Stimulated activated CD8-positive, alpha-beta memory T cell treated with anti-CD3 and anti-CD28 coated beads, Interleukin-12 subunit alpha, Interleukin-12 subunit beta, amount 100 ng/mL, for 24 hours (primary cell): ENCODE results near the gene VTA1.
"Not testable (repeated sequence)": the region's sequence is repeated elsewhere in the genome, so short reads cannot be mapped to it uniquely, and the experiment has no call there.

Experiments used
- DNase-seq: peaks from one replicate; pipeline ENCODE4 v3.0.0-alpha.2; 2020; ENCODE audit errors: extremely low read depth

VTA1 gene

GRCh38 chr6:142225552-142225951 lies 78.5 kb downstream of the VTA1 start:
- DNase-seq: no peak

- no peak for DNase-seq
Measured at GRCh38 chr6:142226731-142227130, 79.7 kb downstream of the VTA1 start.

- DNase-seq: not testable (repeated sequence)
Measured at GRCh38 chr6:142229518-142230270, 82.6 kb downstream of the VTA1 start.

GRCh38 chr6:142232206-142233044 lies 85.4 kb downstream of the VTA1 start:
- not testable (repeated sequence) for DNase-seq

GRCh38 chr6:142233945-142234682 lies 87.1 kb downstream of the VTA1 start:
- DNase-seq: no peak

GRCh38 chr6:142235272-142235671 lies 88.2 kb downstream of the VTA1 start:
- DNase-seq: no peak

GRCh38 chr6:142235791-142236190 lies 88.7 kb downstream of the VTA1 start:
- DNase-seq: no peak

- no peak for DNase-seq
Measured at GRCh38 chr6:142236691-142237090, 89.6 kb downstream of the VTA1 start.

GRCh38 chr6:142238881-142239280 lies 91.8 kb downstream of the VTA1 start:
- DNase-seq: no peak

- DNase-seq: no peak
Measured at GRCh38 chr6:142240179-142240578, 93.1 kb downstream of the VTA1 start.

- no peak for DNase-seq
Measured at GRCh38 chr6:142241061-142241460, 94.0 kb downstream of the VTA1 start.

- no peak for DNase-seq
Measured at GRCh38 chr6:142242269-142242668, 95.2 kb downstream of the VTA1 start.

GRCh38 chr6:142246960-142247359 lies 99.9 kb downstream of the VTA1 start:
- DNase-seq: no peak

- no peak for DNase-seq
Measured at GRCh38 chr6:142249266-142249665, 102.2 kb downstream of the VTA1 start.

GRCh38 chr6:142251930-142252445 lies 104.9 kb downstream of the VTA1 start:
- no peak for DNase-seq

- DNase-seq: no peak
Measured at GRCh38 chr6:142254513-142254912, 107.5 kb downstream of the VTA1 start.

GRCh38 chr6:142255785-142256184 lies 108.7 kb downstream of the VTA1 start:
- DNase-seq: no peak

GRCh38 chr6:142258305-142258704 lies 111.2 kb downstream of the VTA1 start:
- no peak for DNase-seq

GRCh38 chr6:142258757-142259156 lies 111.7 kb downstream of the VTA1 start:
- DNase-seq: no peak

- no peak for DNase-seq
Measured at GRCh38 chr6:142260748-142261147, 113.7 kb downstream of the VTA1 start.

GRCh38 chr6:142262231-142262630 lies 115.2 kb downstream of the VTA1 start:
- DNase-seq: no peak

GRCh38 chr6:142265476-142265875 lies 118.4 kb downstream of the VTA1 start:
- DNase-seq: no peak
